ENCODE measurements around the gene AGPAT2.

GRCh38 chr9:136733611-136734010, 46.4 kb upstream of the AGPAT2 start:
- TF ChIP-seq CTCF (IDR thresholded peaks at IDR 0.05 in 4 of 5, conservative IDR thresholded peaks at IDR 0.05 in 1 of 5) (no peak), POLR2A (IDR thresholded peaks at IDR 0.05) (no peak)
